ENCODE data around the gene REC114. TPM values are rescaled to one million over a fixed set of nuclear protein-coding genes. Genes with fewer than 3 reads are reported as not detected.
A peak's percentile ranks its signal among the peaks of the same experiment; 100 is the strongest.
"Not testable (repeated sequence)": the region's sequence is repeated elsewhere in the genome, so short reads cannot be mapped to it uniquely, and the experiment has no call there.

The REC114 gene
- not detected for polyA plus RNA-seq (2012; ENCODE audit: insufficient read depth, insufficient read length, low read depth)

- no peaks in the 10 kb centered on the region for H3K4me1 ChIP-seq
- peaks cover 50% of the 10 kb centered on the region for H3K27me3 ChIP-seq
- H3K9me3 ChIP-seq: no peaks in the 10 kb centered on the region
- H3K36me3 ChIP-seq: no peaks in the 10 kb centered on the region
- peak; percentile 9 for DNase-seq
- no peak for TF ChIP-seq CTCF (IDR thresholded peaks at IDR 0.05; ENCODE audit: low read depth, low read length)
- no peak within 1 kb of the TSS for H3K4me3 ChIP-seq (ENCODE audit: low read depth, low read length)
These were observed at the start of gene REC114 for GRCh38 chr15:73442968-73443367. TSS of gene REC114 (plus strand) at chr15:73443164. CDS start at chr15:73443186, 22 bp downstream.

- Histone ChIP-seq H3K4me3 (ENCODE audit: low read depth, low read length) (no peak overlapping the region), H3K36me3 (no peaks in the 10 kb centered on the region), H3K4me1 (no peaks in the 10 kb centered on the region), H3K9me3 (no peaks in the 10 kb centered on the region), H3K27me3 (0 out of 2 replicates have a peak, but pooled peaks cover 4% of the 10 kb centered on the region)
- no peak for DNase-seq
- no peak for TF ChIP-seq CTCF (IDR thresholded peaks at IDR 0.05; ENCODE audit: low read depth, low read length)
These were observed 49.6 kb upstream of the REC114 start for GRCh38 chr15:73393336-73393735.

GRCh38 chr15:73394782-73395181, 48.2 kb upstream of the REC114 start:
- Histone ChIP-seq H3K4me1 (no peaks in the 10 kb centered on the region), H3K9me3 (no peaks in the 10 kb centered on the region), H3K36me3 (no peaks in the 10 kb centered on the region), H3K27me3 (0 out of 2 replicates have a peak, but pooled peaks cover 4% of the 10 kb centered on the region), H3K4me3 (ENCODE audit: low read depth, low read length) (no peak overlapping the region)
- DNase-seq: peak; percentile 24
- no peak for TF ChIP-seq CTCF (IDR thresholded peaks at IDR 0.05; ENCODE audit: low read depth, low read length)

- DNase-seq: no peak
- Histone ChIP-seq H3K4me1 (no peaks in the 10 kb centered on the region), H3K9me3 (no peaks in the 10 kb centered on the region), H3K4me3 (ENCODE audit: low read depth, low read length) (no peak overlapping the region), H3K36me3 (no peaks in the 10 kb centered on the region), H3K27me3 (0 out of 2 replicates have a peak, but pooled peaks cover 2% of the 10 kb centered on the region)
- no peak for TF ChIP-seq CTCF (IDR thresholded peaks at IDR 0.05; ENCODE audit: low read depth, low read length)
These were observed 47.3 kb upstream of the REC114 start for GRCh38 chr15:73395671-73396070.

- no peak overlapping the region for H3K4me3 ChIP-seq (ENCODE audit: low read depth, low read length)
- no peaks in the 10 kb centered on the region for H3K27me3 ChIP-seq
- H3K36me3 ChIP-seq: no peaks in the 10 kb centered on the region
- no peaks in the 10 kb centered on the region for H3K4me1 ChIP-seq
- no peaks in the 10 kb centered on the region for H3K9me3 ChIP-seq
- no peak for DNase-seq
- TF ChIP-seq CTCF (IDR thresholded peaks at IDR 0.05; ENCODE audit: low read depth, low read length): no peak
These were observed 45.5 kb upstream of the REC114 start for GRCh38 chr15:73397461-73397860.

GRCh38 chr15:73398861-73399260, 44.1 kb upstream of the REC114 start:
- no peak overlapping the region for H3K4me3 ChIP-seq (ENCODE audit: low read depth, low read length)
- no peaks in the 10 kb centered on the region for H3K36me3 ChIP-seq
- TF ChIP-seq CTCF (IDR thresholded peaks at IDR 0.05; ENCODE audit: low read depth, low read length): no peak

GRCh38 chr15:73400222-73400621, 42.7 kb upstream of the REC114 start:
- H3K4me3 ChIP-seq (ENCODE audit: low read depth, low read length); DNase-seq; H3K9me3 ChIP-seq; H3K36me3 ChIP-seq; H3K27me3 ChIP-seq; H3K4me1 ChIP-seq: not testable (repeated sequence)

More at GRCh38 chr15:73398861-73399260, 44.1 kb upstream of the REC114 start:
- H3K27me3 ChIP-seq: no peaks in the 10 kb centered on the region
- no peaks in the 10 kb centered on the region for H3K9me3 ChIP-seq
- no peak for DNase-seq
- no peaks in the 10 kb centered on the region for H3K4me1 ChIP-seq
